ENCODE measurements around the gene STAT4. TPM values are rescaled to one million over a fixed set of nuclear protein-coding genes. Genes with fewer than 3 reads are reported as not detected.

Gene STAT4
- polyA plus RNA-seq, 1 of the 3 experiments (the other 2 are of a cell fraction): 0.12 TPM

DNA sequence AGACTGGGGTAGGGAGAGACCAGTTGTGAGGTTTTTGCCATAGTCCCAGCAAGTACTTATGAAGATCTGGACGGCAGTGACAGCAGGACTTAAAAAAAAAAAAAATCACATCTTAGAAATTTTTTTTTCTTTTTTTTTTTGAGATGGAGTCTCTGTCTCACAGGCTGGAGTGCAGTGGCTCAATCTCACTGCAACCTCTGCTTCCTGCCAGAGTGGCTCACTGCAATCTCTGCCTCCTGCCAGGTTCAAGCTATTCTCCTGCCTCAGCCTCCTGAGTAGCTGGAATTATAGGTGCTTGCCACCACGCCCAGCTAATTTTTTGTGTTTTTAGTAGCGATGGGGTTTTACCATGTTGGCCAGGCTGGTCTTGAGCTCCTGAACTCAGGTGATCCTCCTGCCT, 22.4 kb upstream of the STAT4 start:
- Histone ChIP-seq H3K9ac (peak overlapping the region; percentile 23; the same call in 1 of the 2 replicates), H3K27ac (ENCODE audit: low read depth in 2 of 2, low read length in 1 of 2) (peak overlapping the region; percentile 88 to 90; a peak in 2 of 4 replicates), H3K4me2 (peak overlapping the region; percentile 65), H2AFZ (ENCODE audit: low read depth) (peak overlapping the region; percentile 29; the same call in 1 of the 2 replicates), H3K4me3 (ENCODE audit: low read depth in 2 of 2, low read length in 1 of 2) (no peak overlapping the region), H4K20me1 (ENCODE audit: insufficient read depth) (no peaks in the 10 kb centered on the region; the same call in 1 of the 2 replicates), H3K27me3 (ENCODE audit: insufficient read depth) (no peaks in the 10 kb centered on the region), H3K9me3 (no peaks in the 10 kb centered on the region), H3K79me2 (ENCODE audit: insufficient read depth) (no peaks in the 10 kb centered on the region), H3K4me1 (ENCODE audit: control insufficient read depth in 1 of 2, insufficient read depth in 2 of 2, low read depth in 1 of 2, low read length in 1 of 2) (peaks cover 12 to 37% of the 10 kb centered on the region in 2 experiments), H3K9me2 (no peaks in the 10 kb centered on the region), H3F3A (replicated peaks; ENCODE audit: insufficient read depth) (peaks cover 40% of the 10 kb centered on the region), H3K36me3 (replicated peaks in 1 of 2; ENCODE audit: control insufficient read depth in 1 of 2, insufficient read depth in 2 of 2, low read length in 1 of 2) (no peaks in the 10 kb centered on the region)
- TF ChIP-seq JUND (IDR thresholded peaks at IDR 0.05) (no peak), FOSL2 (IDR thresholded peaks at IDR 0.05; ENCODE audit: borderline replicate concordance, low read depth) (no peak), NFIC (IDR thresholded peaks at IDR 0.05; ENCODE audit: borderline replicate concordance) (0 out of 2 replicates have a peak, but pooled peaks have one; percentile 0), SMC3 (IDR thresholded peaks at IDR 0.05; ENCODE audit: low read depth, low read length) (no peak), POLR2AphosphoS5 (IDR thresholded peaks at IDR 0.05; ENCODE audit: low read depth, low read length) (no peak), MEF2A (IDR thresholded peaks at IDR 0.05; ENCODE audit: borderline replicate concordance, low read depth) (no peak), ELF1 (IDR thresholded peaks at IDR 0.05) (no peak), EP300 (IDR thresholded peaks at IDR 0.05; ENCODE audit: borderline replicate concordance in 1 of 2, low read depth in 1 of 2, low read length in 1 of 2) (no peak)
- ChIA-PET CTCF (interaction anchor here (0.8 to 3.0 kb wide), 6 partner anchors 8 to 348 kb away, joined by 3 to 10 read pairs (median 5); no protein-coding TSS in a partner anchor), POLR2A (no interaction called here)
- 95% methylated on average over 3 of the region's 3 CpGs for WGBS (ENCODE audit: low lambda C conversion rate)
- DNase-seq: no peak

GRCh38 chr2:191171708-191172355, 21.0 kb upstream of the STAT4 start:
- DNase-seq: no peak
- TF ChIP-seq ELF1 (IDR thresholded peaks at IDR 0.05) (peak; percentile 23; the same call in 1 of the 2 replicates), IRF3 (IDR thresholded peaks at IDR 0.05; ENCODE audit: low read depth, low read length) (no peak), TEAD4 (IDR thresholded peaks at IDR 0.05; ENCODE audit: borderline replicate concordance, insufficient read depth) (peak; percentile 95), MAX (IDR thresholded peaks at IDR 0.05; ENCODE audit: low read depth) (no peak; the same call in none of the 2 replicates), CHD2 (IDR thresholded peaks at IDR 0.05; ENCODE audit: low read length, partially characterized antibody) (no peak), SMC3 (IDR thresholded peaks at IDR 0.05; ENCODE audit: low read depth, low read length) (no peak), YY1 (IDR thresholded peaks at IDR 0.05; ENCODE audit: low read depth) (0 out of 2 replicates have a peak, but pooled peaks have one; percentile 14), TAF1 (IDR thresholded peaks at IDR 0.05; ENCODE audit: borderline replicate concordance, low read depth, low read length) (no peak), MXI1 (IDR thresholded peaks at IDR 0.05; ENCODE audit: low read depth, low read length) (no peak), RAD21 (IDR thresholded peaks at IDR 0.05; ENCODE audit: low read length) (no peak), SIN3A (IDR thresholded peaks at IDR 0.05; ENCODE audit: borderline replicate concordance, low read depth, low read length) (0 out of 2 replicates have a peak, but pooled peaks have one; percentile 19), EZH2phosphoT487 (IDR thresholded peaks at IDR 0.05; ENCODE audit: borderline replicate concordance, low read depth) (no peak), FOSL2 (IDR thresholded peaks at IDR 0.05; ENCODE audit: borderline replicate concordance, low read depth) (peak; percentile 89), GATA2 (CRISPR knock-in tag; IDR thresholded peaks at IDR 0.05) (no peak)
- TF ChIP-seq, protein P1, sequence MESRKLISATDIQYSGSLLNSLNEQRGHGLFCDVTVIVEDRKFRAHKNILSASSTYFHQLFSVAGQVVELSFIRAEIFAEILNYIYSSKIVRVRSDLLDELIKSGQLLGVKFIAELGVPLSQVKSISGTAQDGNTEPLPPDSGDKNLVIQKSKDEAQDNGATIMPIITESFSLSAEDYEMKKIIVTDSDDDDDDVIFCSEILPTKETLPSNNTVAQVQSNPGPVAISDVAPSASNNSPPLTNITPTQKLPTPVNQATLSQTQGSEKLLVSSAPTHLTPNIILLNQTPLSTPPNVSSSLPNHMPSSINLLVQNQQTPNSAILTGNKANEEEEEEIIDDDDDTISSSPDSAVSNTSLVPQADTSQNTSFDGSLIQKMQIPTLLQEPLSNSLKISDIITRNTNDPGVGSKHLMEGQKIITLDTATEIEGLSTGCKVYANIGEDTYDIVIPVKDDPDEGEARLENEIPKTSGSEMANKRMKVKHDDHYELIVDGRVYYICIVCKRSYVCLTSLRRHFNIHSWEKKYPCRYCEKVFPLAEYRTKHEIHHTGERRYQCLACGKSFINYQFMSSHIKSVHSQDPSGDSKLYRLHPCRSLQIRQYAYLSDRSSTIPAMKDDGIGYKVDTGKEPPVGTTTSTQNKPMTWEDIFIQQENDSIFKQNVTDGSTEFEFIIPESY (IDR thresholded peaks at IDR 0.05; ENCODE audit: borderline replicate concordance, low read depth): peak; percentile 77
- TF ChIP-seq, protein P2, sequence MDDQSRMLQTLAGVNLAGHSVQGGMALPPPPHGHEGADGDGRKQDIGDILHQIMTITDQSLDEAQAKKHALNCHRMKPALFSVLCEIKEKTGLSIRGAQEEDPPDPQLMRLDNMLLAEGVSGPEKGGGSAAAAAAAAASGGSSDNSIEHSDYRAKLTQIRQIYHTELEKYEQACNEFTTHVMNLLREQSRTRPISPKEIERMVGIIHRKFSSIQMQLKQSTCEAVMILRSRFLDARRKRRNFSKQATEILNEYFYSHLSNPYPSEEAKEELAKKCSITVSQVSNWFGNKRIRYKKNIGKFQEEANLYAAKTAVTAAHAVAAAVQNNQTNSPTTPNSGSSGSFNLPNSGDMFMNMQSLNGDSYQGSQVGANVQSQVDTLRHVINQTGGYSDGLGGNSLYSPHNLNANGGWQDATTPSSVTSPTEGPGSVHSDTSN (IDR thresholded peaks at IDR 0.05): peak; percentile 87

More at GRCh38 chr2:191171708-191172355, 21.0 kb upstream of the STAT4 start:
- no peaks in the 10 kb centered on the region for H3K36me3 ChIP-seq (replicated peaks in 1 of 2; ENCODE audit: control insufficient read depth in 1 of 2, insufficient read depth in 2 of 2, low read length in 1 of 2)
- H3K9me2 ChIP-seq: no peaks in the 10 kb centered on the region
- peak overlapping the region; percentile 88 to 90 for H3K27ac ChIP-seq (ENCODE audit: low read depth in 2 of 2, low read length in 1 of 2)
- no peaks in the 10 kb centered on the region for H3K79me2 ChIP-seq (ENCODE audit: insufficient read depth)
- WGBS (ENCODE audit: low lambda C conversion rate): 7% methylated on average over 2 of the region's 2 CpGs
- peak overlapping the region; percentile 65 for H3K4me2 ChIP-seq
- H4K20me1 ChIP-seq (ENCODE audit: insufficient read depth): no peaks in the 10 kb centered on the region; the same call in 1 of the 2 replicates
- peak overlapping the region; percentile 44; the same call in 1 of the 2 replicates for H3K9ac ChIP-seq
- H3K4me1 ChIP-seq (ENCODE audit: control insufficient read depth in 1 of 2, insufficient read depth in 2 of 2, low read depth in 1 of 2, low read length in 1 of 2): peaks cover 12 to 37% of the 10 kb centered on the region in 2 experiments
- H3K4me3 ChIP-seq (ENCODE audit: low read depth in 2 of 2, low read length in 1 of 2): 0 out of 4 replicates have a peak overlapping the region, but pooled peaks of 1 of the 2 experiments have one; percentile 18
- H3K9me3 ChIP-seq: no peaks in the 10 kb centered on the region
- 0 out of 2 replicates have a peak overlapping the region, but pooled peaks have one; percentile 46 for H2AFZ ChIP-seq (ENCODE audit: low read depth)
- CTCF ChIA-PET: interaction anchor here (0.8 to 3.0 kb wide), 12 partner anchors 16 to 525 kb away, joined by 3 to 16 read pairs (median 5); no protein-coding TSS in a partner anchor
- POLR2A ChIA-PET: no interaction called here
- peaks cover 40% of the 10 kb centered on the region for H3F3A ChIP-seq (replicated peaks; ENCODE audit: insufficient read depth)
- no peaks in the 10 kb centered on the region for H3K27me3 ChIP-seq (ENCODE audit: insufficient read depth)
